Ovary (tissue), 1 donor: ENCODE data around the gene CPLX3.

ENCODE experiments used
- EP300 ChIP-seq: sonication (generic); formaldehyde crosslinking; IDR thresholded peaks from one replicate; pipeline ENCODE4 v1.6.1; 2017; ENCODE audit warnings: antibody characterized with exemption
- POLR2A ChIP-seq: fragments of 450-650 bp; IDR thresholded peaks from one replicate; pipeline ENCODE4 v1.6.1; 2017; ENCODE audit warnings: antibody characterized with exemption, mild to moderate bottlenecking, moderate library complexity

DNA sequence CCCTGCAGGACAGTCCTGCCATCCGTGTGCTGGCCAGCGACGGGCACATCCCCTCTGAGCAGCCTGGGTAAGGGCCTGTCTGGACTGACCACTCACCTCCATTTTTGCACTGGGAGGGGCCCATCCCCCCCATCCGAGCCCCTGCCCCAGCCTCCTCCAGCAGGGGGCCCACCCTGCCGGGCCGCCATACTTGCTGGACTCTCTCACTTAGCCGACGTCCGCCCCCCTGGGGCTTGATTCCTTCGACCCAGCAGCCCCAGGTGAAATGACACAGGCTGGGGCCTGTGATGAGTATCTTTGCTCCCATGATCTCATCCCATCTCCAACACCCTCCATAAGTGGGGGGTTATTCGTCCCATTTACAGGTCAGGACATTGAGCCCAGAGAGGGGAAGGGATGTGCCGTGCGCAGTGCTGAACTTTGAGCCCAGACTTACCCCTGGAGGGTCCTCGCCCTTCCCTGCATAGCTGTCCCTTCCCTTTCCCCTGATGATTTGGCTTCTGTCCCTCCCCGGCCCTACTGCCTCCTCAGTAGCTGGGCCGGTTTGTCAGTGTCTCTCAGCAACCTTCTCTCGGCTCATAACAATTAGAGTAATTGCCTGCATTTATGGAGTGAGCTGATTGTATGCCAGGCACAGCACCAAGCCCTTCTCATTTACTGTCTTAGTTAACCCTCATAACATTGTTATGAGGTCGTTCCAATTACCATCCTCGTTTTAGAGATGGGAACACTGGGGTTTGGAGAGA is 9.6 kb upstream of the CPLX3 start:
- TF ChIP-seq EP300 (no peak), POLR2A (no peak)
